CD4-positive, alpha-beta T cell treated with Interleukin-10 for 1 hour (primary cell): Measurements from ENCODE around the gene AP2A1.

ENCODE experiments used
- DNase-seq: peaks from one replicate; pipeline ENCODE4 v3.0.0-alpha.2; 2020

AP2A1 gene

DNA sequence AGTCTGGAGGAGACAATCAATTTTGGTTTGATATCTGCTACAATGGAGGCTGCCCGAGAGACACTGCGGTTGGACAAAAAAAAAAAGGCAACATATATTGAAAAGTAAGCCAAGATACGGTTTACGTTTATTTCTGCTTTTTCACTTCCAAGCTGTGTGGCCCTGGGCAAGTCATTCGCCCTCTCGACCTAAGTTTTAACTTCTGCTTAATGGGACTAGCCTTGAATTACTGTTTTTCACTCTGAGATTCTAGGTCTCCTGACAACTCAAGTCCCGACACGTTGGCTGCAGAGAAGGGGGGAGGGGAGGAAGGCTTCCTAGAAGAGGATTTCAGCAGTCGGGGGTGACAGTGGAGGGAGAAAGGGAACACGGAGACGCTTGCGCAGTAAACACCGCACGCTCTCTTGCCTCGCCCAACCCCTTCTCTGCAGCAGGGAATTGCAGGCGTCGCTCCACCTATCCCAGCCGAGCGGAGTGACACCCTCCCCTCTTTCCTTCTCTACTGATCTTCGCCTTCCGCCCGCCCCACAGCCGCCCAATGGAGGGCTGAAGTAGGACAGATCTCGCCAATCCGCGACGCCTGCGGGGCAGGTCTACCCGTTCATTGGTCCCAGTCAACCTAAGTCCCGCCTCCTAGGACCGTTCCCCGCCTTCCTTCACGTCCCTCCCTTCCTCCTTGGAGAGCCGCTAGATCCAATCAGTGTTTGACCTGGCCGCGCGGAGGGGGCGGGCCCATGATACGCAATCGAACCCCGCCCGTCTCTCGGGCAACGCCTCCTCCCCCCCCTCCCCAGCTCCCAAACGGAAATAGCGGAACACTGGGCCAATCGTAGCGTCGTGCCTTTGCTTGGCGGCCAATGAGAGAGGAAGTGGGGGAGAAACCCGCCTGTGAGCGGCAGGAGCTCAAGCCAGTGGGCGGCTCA is 533 bp upstream of the AP2A1 start:
- DNase-seq, result peak; percentile 100

DNA sequence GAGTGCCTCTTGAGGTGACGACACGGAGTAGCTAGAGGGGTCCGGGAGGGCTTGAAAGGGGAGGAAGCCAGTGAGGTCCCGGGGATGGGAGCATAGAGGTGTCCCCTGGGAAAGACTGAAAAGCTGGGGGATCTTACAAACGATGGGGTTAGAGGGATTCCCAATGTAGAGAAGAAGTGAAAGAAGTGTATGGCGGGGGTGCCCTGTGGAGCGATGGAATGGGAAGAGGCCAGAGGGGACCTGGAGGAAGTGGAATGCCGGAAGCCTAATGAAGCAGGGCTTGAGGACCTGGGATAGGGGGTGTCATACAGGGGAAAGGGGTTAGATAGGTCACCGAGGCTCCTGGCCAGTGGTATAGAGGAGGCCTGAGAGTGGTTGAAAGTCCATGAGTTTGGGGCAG is 580 bp downstream of the AP2A1 start:
- DNase-seq, result no peak

DNA sequence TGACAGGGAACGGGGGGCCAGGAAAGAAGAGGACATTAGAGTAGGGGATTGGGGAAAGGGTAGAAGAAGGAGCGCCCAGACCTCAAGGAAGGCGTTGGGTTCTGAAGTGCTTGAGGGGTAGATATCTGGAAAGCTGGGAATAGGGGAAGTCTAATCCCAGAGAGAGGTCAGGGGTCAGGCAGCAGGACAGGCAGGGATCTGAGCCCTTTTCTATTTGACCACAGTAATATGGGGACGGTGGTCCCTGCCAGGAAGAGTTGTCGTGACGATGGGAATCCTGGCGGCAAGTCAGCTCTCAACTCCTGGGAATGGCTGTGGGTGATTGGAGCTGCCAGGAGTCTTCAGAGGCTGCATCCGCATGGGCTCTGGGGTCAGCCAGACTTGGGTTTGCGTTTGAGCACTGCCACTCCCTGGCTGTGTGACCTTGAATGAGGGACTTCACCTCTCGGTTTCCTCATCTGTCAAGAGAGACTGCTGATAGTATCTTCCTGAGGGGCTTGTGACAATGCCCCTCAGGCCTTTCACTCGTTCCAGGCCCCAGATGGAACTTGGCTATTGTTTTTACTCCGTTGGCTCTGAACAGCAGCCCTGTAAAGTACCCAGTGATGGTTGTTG is 1.3 kb downstream of the AP2A1 start:
- no peak for DNase-seq

DNA sequence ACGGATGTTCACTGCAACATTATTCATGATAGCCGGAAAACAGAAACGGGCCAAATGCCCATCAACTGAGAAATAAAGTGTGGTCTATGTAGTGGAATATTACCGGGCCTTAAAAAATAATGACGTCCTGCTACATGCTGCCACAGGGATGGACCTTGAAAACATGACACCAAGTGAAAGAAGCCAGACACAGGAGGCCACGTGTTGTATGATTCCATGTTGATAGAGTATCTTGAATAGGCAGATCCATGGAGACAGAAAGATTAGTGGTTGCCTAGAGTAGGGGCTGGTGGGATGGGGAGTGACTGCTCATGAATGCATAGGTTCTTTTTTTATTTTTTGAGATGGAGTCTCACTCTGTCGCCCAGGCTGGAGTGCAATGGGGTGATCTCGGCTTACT is 3.7 kb downstream of the AP2A1 start:
- DNase-seq, result no peak

DNA sequence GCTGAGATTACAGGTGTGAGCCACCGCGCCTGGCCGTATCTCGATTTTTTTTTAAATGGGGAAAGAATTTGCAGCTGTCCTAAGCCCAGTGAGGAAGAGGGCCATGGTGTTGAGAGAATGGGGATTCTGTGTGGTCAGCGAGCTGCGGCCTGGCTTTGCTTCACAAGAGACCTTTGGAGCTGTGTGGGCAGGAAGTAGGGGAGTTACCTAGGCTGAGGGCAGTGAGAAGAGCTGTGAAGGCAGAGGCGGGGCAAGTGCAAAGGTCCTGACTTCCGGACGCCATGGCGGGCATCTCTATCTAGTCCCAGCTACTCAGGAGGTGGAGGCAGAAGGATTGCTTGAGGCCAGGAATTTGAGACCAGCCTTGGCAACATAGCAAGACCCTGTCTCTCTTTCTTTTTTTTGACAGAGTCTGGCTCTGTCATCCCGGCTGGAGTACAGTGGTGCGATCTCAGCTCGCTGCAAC is 4.9 kb downstream of the AP2A1 start:
- peak; percentile 5 for DNase-seq

DNA sequence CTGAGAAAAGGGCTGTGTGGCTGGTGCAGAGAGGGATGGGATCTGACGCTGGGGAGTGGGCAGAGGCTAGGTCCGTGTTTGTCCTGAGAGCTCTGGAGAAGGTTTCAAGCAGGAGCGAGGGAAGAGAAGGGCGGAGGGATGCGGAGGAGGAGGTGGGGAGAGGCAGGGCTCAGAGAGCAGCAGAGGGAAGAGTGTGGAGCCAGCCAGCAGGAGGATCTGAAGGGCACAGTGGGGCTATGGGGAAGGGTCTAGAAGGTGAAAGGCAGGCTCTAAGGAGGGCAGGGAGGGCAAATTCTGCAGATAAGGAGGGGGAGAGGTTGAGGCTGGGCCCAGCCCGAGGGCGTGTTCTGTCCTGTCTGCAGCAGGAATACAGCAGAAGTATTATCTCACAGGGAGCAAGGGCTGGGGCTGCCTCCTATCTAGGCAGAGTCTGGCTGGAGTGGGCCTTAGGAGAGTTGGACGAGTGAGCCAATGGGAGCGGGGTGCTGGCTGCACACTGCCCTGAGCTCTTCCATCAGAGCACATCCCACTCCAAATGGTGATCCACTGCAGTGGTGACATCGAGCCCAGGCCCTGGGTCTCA is 6.1 kb downstream of the AP2A1 start:
- DNase-seq, result no peak

DNA sequence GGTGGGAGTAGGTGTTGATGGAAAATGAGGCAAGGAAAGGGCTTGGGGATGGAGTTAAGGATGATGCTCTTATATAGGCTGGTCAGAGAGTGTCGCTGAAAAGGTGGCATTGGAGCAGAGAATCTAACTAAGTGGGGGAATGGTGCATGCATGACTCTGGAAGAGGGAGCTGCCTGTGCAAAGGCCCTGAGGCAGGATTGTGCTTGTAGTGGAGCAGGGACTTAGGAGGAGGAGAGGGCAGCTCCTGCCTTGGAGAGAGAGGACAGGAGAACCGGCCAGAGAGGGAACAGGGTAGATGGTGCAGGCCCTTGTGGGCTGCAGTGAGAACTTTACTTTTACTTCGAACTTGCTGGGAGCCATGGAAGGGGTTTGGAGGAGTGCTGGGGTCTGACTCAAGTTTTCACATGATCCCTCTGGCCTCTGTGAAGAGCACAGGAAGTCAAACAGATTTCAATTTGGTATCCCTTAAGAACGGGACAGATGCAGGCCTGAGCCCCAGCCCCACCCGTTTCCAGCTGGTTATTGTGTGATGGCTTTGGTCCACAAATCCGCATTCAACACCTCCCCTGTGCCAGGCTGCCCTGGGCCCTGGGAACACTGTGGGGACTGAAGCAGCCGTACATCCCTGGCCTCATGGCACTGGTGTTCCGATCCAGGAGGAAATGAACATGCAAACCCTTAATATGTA is 7.0 kb downstream of the AP2A1 start:
- DNase-seq, result no peak

DNA sequence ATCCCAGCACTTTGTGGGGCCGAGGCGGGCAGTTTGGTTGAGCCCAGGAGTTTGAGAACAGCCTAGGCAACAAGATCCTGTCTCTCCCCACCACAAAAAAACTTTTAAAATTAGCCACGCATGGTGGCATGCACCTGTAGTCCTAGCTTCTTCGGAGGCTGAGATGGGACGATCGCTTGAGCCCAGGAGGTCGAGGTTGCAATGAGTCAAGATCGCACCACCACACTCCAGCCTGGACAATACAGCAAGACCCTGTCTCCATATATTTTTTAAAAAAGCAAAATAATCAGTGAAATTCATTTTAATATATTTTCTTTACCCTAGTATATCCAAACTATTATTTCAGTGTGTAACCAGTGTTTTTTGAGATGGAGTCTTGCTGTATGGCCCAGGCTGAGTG is 8.2 kb downstream of the AP2A1 start:
- no peak for DNase-seq

DNA sequence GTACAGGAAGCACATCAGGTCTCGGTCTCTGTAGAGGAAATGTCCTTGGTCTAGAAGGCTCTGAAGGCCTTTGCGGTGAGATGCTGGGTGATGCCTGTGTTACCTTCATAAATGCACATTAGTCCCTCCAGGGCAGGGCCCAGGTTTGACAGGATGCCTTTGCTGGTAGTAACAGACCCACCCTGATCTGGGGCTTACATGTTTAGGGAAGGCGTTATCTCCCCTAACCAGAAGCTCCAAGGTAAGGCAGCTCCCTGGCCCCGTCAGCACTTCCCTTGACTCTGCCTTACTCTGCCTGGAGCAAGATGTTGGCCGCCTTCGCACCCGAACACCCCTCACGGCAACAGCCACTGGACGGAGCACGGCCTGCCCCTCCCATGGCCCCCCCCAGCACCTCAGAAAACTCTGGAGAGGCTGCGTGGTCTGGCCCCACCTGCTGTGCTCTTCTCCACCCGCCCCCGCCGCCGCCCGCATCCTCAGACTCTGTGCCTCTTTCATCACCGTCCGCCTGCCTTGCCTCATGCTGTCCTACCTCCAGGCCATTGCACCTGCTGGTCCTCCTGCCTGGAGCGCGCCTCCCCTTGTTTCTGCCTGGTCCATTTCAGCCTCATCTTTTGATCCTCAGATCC is 9.1 kb downstream of the AP2A1 start:
- DNase-seq, result no peak

DNA sequence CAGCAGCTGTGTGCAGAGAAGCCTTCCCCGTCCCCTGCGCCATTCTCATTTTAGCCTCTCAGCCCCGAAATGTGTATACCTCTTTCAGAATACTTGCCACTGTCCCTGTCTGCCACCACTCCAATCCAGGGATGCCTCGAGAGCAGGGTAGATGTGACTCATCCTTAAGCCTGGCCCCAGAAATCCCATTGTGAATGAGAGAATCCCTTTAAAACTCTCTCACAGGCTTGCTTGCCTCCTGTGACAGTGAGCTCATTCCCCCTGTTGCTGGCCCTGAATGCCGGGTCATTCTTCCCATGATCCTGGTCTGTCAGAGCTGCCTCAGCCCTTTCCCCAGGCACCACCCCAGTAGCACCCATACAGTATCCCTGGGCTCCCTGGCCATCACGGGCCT is 9.6 kb downstream of the AP2A1 start:
- no peak for DNase-seq

DNA sequence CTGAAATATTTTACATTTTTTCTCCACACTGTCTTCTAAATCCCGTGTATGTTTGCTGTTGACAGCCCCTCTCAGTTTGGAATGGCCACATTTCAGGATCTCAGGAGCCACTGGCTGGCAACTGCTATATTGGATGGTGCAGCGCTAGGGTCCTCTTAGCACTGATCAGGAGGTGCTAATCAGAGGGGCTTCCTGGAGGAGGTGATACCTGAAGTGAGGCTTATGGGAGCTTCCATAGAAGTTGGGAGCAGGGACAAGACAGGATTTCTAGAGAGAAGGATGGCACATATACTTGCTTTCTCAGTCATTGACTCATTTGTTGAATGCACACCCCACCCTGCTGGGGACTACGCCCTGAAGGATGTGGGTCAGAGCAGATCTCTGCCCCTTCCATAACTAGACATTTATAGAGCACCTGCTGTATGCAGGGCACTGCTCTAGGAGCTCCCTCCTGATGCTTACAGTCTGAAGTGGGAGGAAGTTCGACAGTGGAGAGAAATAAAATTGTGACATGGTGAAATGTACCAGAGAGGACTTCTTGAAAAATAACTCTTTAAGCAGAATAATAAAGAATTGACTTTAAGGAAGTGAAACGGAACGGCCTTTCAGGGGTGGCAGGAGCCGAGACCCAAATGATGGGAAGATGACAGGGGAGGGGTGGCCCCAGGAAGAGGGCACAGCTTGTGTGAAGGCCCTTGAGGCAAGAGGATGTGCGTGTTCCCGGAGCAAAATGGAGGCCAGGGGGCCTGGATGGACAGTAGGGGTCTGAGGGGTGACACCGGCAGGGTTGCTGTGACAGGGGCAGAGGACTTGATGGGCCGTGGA is 13.1 kb downstream of the AP2A1 start:
- no peak for DNase-seq

DNA sequence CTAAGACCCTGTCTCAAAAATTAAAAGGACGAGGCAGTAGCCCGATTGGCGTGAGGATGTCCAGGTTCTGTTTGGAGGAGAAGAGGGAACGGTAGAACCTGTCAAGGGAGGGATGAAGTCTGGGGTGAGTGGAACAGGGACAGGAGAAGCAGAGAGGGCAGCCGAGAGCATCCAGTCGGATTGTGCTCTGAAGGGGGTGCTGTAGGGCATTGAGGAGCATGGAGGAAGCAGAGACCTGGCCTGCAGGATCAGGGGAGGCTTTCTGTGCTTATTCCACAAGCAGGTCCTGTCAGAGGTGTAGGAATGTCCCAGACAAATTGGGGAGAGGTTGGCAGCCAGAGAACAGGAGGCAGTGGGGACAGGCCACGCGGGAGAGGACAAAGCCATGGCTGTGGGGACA is 14.1 kb downstream of the AP2A1 start:
- DNase-seq, result no peak

DNA sequence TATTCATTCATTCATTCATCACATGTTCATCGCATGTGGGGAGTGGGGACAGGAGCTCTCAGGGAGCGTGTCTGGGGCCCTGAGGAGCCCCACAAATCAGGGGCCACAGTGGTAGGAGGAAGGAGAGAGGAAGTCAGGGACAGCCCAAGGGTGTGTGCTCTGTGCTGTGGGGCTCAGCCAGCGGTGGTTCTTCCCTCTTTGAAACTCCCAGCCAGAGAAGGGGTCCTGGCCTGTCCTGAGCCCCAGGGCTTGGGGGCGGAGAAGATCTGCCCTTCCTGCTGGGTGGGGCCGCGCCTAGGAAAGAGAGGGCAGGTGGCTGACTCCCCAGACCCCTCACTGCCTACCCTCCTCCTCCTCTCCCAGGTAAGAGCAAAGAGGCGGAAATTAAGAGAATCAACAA is 14.6 kb downstream of the AP2A1 start:
- no peak for DNase-seq

DNA sequence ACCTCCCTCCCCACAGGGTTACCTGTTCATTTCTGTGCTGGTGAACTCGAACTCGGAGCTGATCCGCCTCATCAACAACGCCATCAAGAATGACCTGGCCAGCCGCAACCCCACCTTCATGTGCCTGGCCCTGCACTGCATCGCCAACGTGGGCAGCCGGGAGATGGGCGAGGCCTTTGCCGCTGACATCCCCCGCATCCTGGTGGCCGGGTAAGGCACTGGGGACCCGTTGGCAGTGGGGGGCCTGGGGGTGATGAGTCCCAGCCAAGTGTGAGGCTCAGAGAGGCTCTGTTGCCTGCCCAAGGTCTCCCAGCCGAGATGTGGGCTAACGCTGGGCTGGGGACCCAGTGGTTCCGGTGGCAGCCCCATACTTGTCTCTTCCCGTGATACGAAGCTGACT is 15.7 kb downstream of the AP2A1 start:
- no peak for DNase-seq

DNA sequence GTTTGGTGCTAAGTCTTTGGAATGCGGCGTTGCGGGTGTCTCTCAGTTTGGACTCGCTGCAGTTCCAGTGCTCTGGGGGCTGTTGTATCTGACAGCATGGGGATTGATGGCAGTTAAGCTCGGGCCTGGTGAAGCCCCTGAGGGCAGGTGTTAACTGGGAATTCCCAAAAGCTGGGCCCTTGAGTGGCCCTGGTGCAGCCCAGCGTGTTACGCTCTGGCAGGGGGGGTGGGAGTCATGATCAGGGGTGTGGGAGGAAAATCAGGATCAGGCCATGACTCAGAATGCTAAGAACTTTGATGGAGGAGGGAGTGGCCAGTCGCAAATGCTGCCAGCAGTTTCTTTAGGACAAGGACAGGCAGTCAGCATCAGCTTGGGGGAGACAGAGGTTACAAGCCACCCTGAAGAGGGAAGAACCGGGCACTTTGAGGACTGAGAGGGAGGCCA is 19.6 kb downstream of the AP2A1 start:
- DNase-seq, result no peak

DNA sequence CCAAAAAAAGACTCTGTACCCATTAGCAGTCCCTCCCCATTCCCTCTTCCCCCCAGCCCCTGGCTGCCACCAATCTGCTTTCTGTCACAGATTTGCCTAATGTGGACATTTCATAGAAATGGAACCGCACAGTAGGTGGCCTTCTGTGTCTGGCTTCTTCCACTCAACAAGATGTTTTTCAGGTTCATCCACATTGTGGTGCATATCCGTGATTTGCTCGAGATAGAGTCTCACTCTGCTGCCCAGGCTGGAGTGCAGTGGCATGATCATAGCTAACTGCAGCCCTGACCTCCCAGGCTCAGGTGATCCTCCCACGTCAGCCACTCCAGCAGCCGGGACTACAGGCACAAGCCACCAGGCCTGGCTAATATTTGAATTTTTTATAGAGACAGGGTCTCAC is 20.9 kb downstream of the AP2A1 start:
- DNase-seq, result no peak

DNA sequence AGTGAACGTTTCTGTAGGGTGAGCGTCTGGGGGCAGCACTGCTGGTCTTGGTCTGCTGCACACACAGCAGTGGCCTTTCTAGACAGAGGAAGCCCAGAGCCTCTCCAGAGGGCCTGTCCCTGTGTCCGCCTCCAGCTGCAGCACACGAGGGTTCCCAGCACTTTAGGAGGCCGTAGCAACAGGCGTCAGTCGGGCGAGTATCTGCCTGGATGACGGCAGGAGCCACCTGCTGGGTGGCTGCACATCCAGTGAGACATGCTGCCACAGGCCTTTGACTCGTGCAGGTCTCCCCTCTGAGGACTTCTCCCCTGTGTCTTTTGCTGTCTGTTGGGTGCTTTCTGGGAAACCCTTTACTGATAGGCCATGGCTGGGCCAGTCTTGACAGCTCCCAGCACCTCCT is 22.1 kb downstream of the AP2A1 start:
- no peak for DNase-seq

DNA sequence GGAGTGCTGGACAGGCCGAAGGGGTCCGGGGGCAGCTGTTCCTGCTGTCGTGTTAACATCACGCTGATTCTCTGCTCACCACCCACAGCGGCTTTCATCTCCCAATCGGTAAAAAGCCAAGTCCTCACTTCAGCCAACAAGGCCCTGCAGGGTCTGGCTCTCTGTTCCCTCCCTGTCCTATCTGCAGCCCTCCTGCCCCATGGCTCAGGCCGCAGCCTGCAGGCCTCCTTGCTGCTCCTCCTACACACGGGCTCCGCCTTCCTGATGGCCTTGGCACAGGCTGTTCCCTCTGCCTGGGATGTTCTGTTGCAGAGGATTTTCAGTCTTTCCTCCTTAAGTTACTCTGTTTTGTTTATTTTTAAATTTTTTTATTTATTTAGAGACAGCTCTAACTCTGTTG is 24.1 kb downstream of the AP2A1 start:
- no peak for DNase-seq

DNA sequence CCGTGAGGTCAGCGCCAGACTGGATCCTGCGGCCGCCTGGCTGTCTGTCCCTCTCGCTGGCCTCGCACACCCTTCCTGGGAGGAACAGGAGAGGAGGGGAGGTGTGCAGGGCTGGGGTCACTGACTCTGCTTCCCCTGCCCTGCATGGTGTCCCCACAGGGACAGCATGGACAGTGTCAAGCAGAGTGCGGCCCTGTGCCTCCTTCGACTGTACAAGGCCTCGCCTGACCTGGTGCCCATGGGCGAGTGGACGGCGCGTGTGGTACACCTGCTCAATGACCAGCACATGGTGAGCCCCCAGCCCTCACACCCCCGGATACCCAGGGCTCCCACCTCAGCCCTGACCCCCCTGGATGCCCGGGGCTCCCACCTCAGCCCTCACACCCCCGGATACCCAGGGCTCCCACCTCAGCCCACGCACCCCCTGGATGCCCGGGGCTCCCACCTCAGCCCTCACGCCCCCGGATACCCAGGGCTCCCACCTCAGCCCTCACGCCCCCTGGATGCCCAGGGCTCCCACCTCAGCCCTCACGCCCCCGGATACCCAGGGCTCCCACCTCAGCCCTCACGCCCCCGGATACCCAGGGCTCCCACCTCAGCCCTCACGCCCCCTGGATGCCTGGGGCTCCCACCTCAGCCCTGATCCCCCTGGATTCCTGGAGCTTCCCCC is 25.1 kb downstream of the AP2A1 start:
- no peak for DNase-seq

DNA sequence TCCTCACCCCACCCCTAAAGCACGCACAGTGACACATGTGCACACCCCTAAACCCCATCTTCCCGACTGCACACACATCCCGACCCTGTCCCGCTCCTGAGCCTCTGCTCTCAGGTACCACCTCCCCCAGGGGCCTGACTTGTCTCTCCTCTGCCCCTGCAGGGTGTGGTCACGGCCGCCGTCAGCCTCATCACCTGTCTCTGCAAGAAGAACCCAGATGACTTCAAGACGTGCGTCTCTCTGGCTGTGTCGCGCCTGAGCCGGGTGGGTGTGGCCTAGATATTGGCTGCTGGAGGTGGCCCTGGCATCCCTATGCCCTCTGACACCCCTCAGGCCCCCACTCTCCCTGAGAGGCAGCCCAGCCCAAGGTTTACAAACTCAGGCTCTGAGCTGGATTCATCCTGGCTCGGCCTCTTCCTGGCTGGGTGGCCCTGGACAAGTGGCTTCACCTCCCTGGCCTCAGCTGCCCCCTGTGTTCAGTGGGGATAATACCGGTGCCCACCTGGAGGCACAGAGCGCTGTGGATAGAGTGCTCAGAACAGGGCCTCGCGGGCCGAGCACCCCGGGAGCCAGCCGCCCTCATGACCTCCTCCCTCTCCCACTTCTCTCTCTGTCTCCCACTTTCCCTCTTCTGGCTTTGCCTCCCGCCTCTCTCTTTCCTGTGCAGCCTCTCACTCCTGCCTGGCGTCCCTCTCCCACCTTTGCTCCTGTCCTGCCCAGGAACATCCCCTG is 26.2 kb downstream of the AP2A1 start:
- no peak for DNase-seq

DNA sequence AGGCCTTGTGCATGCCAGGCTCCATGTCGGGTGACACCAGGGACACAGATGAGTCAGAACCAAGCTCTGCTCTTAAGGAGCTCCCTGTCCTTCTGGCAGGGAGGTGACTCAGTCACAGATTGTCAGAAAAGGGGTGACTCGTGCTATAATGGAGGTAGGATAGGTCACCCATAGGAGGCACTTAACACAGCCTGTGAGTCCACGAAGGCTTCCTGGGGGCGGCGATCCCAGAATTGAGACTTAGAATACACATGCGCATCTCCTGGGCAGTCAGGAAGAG is 26.7 kb downstream of the AP2A1 start:
- no peak for DNase-seq
